Ishikawa (cell line): ENCODE measurements around the gene ANKS6.

Experiments used
- CEBPB ChIP-seq: IDR thresholded peaks from 2 replicates; pipeline ENCODE4 v1.6.1; 2012
- CREB1 ChIP-seq: IDR thresholded peaks from 2 replicates; pipeline ENCODE4 v1.6.1; 2012; ENCODE audit warnings: low read depth
- EGR1 ChIP-seq: IDR thresholded peaks from 2 replicates; pipeline ENCODE4 v1.6.1; 2012
- EP300 ChIP-seq: IDR thresholded peaks from 2 replicates; pipeline ENCODE4 v1.6.1; 2012; ENCODE audit warnings: borderline replicate concordance
- FOXM1 ChIP-seq: IDR thresholded peaks from 2 replicates; pipeline ENCODE4 v1.6.1; 2012; ENCODE audit warnings: low read depth, borderline replicate concordance
- MAX ChIP-seq: IDR thresholded peaks from 2 replicates; pipeline ENCODE4 v1.6.1; 2012
- NFIC ChIP-seq: IDR thresholded peaks from 2 replicates; pipeline ENCODE4 v1.6.1; 2012
- RAD21 ChIP-seq: IDR thresholded peaks from 2 replicates; pipeline ENCODE4 v1.6.1; 2012; ENCODE audit warnings: low read depth
- REST ChIP-seq: IDR thresholded peaks from 2 replicates; pipeline ENCODE4 v1.6.1; 2012; ENCODE audit warnings: low read depth, mild to moderate bottlenecking
- TAF1 ChIP-seq: IDR thresholded peaks from 2 replicates; pipeline ENCODE4 v1.6.1; 2012; ENCODE audit warnings: low read depth, mild to moderate bottlenecking
- TCF12 ChIP-seq: IDR thresholded peaks from 2 replicates; pipeline ENCODE4 v1.6.1; 2012; ENCODE audit warnings: low read depth
- TEAD4 ChIP-seq: IDR thresholded peaks from 2 replicates; pipeline ENCODE4 v1.6.1; 2012
- USF1 ChIP-seq: IDR thresholded peaks from 2 replicates; pipeline ENCODE4 v1.6.1; 2012
- YY1 ChIP-seq: IDR thresholded peaks from 2 replicates; pipeline ENCODE4 v1.6.1; 2012; ENCODE audit warnings: low read depth
- ZBTB7A ChIP-seq: IDR thresholded peaks from 2 replicates; pipeline ENCODE4 v1.6.1; 2012; ENCODE audit warnings: low read depth

The ANKS6 gene

GRCh38 chr9:98745470-98745869 is 50.9 kb downstream of the ANKS6 start:
- no peak for TF ChIP-seq MAX
- TF ChIP-seq CREB1: no peak
- no peak for TF ChIP-seq TAF1
- TF ChIP-seq REST: no peak
- TF ChIP-seq FOXM1: no peak
- no peak for TF ChIP-seq USF1
- no peak for TF ChIP-seq TEAD4
- no peak for TF ChIP-seq RAD21
- TF ChIP-seq NFIC: no peak
- no peak for TF ChIP-seq ZBTB7A
- TF ChIP-seq EP300: no peak
- no peak for TF ChIP-seq TCF12
- TF ChIP-seq CEBPB: no peak
- TF ChIP-seq YY1: no peak
- no peak for TF ChIP-seq EGR1

GRCh38 chr9:98743818-98744611 is 52.3 kb downstream of the ANKS6 start:
- TF ChIP-seq TCF12 (no peak), RAD21 (no peak), YY1 (no peak), TEAD4 (no peak), ZBTB7A (no peak), MAX (no peak), NFIC (no peak), EP300 (no peak), FOXM1 (no peak), REST (no peak), CREB1 (no peak), CEBPB (no peak), TAF1 (no peak)

- TF ChIP-seq TAF1 (no peak), CREB1 (no peak), RAD21 (no peak), CEBPB (no peak), REST (no peak), MAX (no peak), USF1 (no peak), YY1 (no peak), EP300 (no peak), EGR1 (no peak), TCF12 (no peak), ZBTB7A (no peak), TEAD4 (no peak), NFIC (no peak), FOXM1 (no peak)
Measured at GRCh38 chr9:98743329-98743728, 53.0 kb downstream of the ANKS6 start.
